ENCODE results near the gene SLC30A7.

The SLC30A7 gene

DNA sequence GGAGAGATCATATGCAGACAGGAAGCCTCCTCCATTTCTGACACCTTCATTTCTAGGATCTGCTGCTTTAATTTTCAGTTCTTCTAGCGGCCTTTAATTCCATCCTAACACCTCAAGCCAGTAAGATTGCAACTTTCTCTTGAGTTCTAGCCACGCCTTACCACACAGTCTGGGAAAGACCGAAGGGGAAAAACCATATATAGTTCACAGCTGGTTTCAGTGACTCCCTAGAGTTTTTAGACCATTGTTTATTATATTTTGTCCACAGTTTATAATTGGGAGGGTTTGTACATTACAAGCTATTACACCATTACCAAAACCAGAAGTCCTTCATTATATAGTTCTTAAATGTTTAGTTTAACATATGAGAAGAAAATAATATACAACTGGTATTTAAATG lies 92.2 kb downstream of the SLC30A7 start:
- no peak for DNase-seq

DNA sequence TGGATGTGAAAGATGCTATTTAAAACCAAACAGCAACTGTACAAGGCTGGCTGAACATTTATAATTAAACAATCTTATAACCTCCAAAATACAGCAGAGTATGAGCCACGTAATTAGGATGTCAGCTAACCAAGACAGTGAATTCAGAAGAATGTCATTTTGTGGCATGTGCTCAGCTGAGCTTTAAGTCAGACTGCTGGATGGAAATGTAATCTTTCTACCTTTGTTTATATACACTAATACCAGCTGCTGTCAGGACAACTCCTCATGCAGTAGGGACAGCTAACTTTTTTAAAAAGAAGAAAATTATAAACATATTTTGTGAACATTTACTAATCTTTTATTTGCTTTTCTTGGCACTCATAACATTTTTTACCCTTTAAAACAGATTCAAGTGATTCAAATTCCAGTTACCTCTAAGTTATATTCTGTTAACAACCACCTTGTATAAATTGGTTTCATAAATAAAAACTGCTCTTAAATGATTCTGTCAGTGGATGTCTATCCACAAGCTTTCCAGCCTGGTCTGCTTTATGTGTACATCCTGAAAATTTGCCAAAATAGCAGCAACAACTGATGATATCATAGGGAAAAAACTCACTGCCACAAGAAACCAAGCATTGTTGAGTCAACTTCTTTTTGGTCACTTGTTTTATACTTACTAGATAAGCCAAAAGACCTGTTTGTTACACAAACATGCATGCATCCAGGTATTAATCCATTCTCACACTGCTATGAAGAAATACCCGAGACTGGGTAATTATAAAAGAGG lies 93.6 kb downstream of the SLC30A7 start:
- DNase-seq = no peak

DNA sequence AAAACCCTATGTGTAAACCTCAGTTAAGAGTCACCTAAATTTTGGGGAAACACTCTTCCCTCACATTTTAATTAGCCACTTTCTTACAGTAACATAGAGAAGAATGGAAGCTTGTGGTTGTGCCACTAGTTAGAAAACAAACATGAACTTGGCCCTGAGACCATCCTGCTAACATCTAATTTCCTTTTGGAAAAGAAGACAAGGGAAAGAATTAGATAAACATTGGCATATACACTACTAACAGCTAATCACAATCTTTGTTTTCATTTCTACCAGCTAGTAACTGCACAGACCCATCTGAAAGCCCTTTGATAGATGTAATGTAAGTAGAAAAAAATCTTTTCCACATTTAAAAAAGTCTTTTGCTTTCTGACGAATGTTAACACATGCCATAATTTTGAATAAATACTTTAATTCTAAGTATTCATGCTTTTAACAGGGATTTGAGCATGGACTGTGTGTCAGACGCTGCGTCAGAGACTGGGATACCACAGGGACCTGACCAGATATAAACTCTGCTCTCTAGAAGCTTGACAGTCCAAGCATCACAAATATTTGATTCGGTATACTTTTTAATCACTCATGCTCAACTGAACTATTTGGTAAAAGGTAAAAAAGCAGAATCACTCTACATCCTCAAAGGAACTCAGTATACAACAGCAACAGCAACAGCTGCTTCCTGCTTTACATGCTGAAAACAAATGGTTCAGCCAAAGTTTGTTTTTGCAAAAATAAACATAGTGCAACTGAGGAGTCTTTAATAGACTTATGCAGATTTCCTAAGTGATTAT lies 99.5 kb downstream of the SLC30A7 start:
- peak; percentile 8 for DNase-seq

DNA sequence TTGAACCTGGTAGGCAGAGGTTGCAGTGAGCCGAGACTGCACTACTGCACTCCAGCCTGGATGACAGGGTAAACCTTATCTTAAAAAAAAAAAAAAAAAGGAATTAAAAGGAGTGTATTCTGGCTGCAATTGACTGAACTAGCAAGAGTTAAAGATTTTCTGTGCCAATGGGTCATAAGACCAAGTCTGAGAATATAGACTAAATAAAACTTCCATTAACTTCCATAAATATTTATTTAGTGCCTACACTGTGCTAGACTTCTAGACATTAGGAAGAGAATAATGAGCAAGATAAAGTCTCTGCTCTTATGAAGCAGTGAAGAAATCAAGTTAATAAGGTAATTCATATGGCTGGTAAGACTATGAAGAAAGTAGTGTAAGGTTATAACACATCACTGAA lies 102.5 kb downstream of the SLC30A7 start:
- no peak for DNase-seq

DNA sequence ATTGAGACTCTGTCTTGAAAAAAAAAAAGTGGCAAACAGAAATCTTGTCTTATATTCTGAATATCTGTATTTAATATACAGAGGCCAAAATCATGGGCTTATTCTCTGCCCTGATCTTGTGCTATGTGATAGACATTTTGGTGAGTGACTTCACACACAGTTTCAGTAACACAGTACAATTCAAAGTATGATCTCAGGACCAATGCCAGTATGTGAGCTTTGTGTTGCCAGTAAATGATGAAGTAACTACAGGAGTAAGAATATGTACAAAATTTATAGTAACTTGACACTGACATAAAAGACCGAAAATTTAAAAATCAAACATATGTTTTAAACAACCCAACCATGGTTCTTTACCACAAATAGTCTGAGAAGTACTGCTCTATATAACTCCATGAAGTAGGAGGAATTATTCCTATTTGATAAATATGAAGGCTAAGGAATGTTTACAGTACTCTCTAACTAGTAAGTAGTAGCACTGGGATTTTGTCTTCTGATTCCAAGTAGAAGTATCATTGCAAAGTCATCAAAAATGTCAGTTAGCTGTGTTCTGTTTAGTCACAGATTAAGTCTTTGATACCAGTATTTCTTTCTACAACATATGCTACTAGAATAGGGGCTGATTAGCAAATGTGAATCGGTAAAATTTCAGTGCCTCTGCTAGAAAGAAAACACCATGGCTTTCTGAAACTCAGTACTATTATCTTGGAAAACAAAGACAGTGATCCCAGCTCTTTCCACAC lies 104.4 kb downstream of the SLC30A7 start:
- no peak for DNase-seq

DNA sequence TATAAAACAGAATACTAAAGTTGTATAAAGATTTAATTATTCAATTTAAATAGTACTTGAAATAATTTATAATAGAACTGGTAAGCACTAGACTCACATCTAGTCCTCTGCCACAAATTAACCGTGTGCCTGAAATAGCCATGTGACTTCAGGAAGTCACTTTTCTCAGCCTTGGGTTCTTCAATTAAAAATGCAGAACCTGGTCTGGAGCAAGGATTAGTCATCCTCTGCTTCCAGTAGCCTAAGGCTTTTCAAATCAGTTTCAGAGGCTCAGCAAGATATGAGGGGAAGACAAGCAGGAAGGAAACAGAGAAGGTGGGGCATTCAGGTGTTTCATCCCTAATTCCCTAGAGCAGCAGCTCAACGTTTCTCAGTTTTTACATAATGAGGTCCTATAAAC lies 106.7 kb downstream of the SLC30A7 start:
- peak; percentile 12 for DNase-seq

DNA sequence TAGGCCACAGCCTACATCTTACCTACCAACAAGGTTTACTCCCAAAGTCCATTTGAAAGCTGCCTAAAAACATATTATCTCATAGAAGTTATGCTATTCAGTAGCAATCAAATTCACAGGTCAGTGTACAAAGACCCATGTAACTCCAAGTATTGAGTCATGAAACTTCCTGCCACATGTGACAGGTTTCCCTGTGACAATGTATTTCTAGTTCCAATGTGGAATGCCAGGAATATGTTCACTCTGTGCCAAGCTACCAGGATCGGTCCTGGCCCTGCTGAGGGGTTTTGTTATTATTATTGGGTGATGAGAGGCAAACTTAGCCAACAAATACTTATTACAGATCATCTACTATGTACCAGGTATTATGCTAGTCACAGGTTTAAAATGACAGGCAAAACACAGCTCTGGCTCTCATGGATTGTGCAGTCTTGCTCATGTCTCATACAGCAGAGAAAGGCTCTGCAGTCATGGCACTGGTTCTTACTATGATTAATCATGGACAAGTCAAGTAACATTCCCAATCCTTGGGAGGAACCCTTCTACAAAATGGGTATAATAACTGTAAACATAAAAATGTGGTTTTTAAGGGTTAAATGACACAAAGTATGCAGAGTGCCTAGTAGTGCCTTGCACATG lies 107.2 kb downstream of the SLC30A7 start:
- no peak for DNase-seq

DNA sequence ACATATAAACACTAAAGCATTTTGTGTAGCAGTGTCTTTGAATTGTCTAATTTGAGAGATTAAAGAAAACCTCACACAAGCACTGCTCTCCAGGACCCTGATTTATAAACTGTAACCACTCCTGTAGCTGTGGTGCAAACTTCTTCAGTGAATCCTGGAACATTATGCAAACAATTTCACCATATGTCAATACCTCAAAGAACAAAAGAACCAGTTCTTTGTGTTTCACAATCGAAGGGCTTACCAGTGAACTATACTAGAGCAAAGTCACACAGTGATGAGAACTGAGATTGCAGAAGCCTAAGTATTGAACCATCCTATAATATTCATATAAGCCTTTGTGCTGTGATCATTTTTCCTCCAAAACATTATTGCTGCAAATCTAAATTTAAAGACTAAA lies 108.2 kb downstream of the SLC30A7 start:
- no peak for DNase-seq

DNA sequence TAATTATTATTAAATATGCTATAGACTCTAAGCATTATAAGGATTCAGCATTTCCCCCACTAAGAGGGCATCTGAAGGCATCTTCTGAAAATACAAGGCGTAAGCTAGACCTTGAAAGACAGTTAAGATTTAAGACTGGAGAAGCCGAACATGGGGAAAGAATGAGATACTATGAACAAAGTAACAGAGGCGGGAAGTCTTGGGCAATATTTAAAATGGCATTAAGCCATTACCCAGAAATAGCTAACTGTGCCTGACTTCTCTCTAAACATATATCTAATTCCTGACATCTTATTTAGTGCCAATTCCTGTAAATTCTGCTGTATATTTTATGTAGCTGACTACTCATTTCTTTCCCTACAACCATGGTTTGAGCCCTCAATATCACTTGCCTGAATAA lies 108.8 kb downstream of the SLC30A7 start:
- DNase-seq = no peak

DNA sequence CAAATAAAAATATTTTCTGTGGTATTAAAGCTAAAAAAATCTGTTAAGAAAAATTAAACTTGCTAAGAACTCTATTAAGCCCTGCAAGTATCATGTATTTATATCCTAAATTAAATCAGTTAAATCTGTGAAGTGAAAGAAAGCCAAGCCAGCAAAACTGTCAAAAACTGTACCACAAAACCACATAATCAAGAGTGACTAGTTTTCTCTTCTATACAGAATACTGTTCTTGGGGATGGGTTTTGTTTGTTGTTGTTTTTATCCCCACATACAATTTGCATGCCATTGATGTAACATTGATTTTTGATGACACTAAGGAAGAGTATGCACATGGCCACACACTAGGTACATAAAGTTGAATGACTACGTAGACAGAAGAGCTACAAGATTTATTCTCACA lies 109.3 kb downstream of the SLC30A7 start:
- DNase-seq = no peak

DNA sequence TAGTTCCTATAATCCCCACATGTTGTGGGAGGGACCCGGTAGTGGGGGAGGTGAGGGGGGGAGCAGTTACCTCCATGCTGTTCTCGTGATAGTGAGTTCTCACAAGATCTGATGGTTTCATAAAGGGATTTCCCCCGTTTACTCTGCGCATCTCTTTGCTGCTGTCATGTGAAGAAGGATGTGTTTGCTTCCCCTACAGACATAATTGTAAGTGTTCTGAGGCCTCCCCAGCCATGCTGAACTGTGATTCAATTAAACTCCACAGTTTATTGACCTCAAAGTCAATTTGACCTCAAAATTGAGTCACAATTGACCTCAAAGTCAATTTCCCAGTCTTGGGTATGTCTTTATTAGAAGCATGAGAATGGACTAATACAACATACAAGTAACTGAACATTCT lies 110.0 kb downstream of the SLC30A7 start:
- DNase-seq = peak; percentile 19

DNA sequence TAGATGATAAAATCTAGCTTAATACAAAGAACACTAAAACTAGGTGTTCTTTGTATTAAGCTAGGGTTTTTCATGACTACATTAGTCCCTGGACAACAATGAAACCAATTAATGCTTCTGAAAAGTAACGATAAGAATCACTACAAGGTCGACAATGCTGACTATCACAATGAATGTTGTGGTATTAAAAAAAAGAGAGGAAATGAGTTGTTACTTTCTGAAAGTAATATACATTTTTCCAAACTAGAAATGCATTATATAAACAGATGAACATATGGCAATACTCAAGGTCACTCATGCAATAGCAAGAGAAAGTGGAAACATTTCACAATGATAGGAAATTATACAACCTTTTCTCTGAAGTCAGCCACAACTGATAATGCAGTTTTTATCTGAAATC lies 110.7 kb downstream of the SLC30A7 start:
- DNase-seq = no peak

DNA sequence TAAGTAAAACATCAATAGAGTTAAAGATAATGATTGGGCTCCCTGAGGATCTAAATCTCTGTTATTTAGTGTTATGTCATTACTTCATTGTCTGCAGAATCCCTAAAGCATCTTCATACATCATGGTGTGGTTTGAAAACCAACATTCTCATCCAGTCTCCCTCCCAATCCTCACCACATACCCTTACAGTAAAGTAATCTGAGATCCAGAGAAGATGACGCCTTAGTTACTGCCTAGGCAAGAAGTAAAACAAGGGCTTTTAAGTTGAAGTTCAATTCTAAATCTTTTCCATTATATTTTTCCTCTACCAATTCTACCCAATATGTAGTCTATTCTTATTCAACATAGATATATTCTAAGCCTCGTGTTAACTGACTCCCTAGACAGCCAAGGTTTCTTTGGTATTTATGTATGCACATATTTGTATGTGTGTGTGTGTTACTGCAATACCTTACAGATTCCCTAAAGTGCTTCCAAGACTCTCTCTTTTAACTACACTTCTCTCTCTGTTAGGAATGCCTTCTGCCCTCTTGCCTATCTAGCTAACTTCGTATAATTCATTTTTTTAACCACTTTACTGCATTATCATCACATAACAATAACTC lies 112.4 kb downstream of the SLC30A7 start:
- DNase-seq = no peak

DNA sequence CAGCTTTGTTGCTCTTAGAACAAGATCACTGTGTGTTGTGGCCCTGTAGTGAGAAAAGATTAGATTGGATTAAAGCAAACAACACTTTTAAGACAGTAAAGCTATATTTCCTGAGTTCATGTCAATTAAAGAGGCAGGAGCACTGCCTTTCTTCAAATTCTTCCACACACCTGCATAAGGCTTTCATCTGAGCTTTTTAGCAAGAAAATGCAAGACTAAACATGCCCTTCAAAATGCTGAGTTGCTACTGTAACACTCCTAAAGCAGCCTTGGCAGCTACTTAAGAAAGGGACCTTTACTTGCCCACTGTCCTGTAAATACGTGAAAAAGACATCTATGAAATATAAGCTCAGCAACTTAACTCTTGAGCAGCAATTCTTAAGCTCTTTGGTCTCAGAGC lies 117.9 kb downstream of the SLC30A7 start:
- no peak for DNase-seq

DNA sequence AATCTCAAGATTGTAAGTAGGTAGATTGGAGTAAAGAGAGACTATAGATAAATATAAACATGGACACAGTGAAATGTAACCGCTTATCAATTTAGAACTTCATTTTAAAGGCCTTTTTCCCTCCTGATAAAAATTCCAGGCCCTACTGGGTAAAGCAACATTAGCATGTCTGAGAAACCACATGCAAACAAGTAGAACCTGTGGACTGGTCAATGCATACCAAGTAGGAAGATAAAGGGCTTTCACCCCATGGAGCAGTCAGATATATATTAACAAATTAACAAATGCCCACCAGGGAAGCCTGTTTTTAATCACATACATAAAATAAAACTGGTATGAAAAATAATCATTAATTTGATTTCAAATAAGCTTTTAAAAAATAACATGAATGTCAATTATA lies 121.6 kb downstream of the SLC30A7 start:
- no peak for DNase-seq

DNA sequence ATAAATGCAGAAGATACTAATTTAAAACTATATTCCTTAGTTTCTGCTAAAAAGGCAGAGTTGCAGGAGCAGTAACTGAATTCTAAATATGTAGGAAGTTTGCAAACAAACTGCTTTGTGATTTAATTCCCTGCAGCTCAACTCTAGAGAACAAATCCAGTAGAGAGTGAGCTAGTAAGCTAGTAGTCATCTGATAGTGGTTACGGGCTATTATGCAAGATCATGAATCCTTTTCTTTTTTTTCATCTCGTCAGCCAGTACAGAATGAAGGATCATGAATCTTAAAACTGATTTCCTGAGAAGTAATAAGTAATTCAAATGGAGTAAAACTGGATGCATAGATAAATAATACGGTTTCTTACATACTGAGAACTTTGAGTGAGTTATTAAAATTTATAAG lies 126.4 kb downstream of the SLC30A7 start:
- no peak for DNase-seq

DNA sequence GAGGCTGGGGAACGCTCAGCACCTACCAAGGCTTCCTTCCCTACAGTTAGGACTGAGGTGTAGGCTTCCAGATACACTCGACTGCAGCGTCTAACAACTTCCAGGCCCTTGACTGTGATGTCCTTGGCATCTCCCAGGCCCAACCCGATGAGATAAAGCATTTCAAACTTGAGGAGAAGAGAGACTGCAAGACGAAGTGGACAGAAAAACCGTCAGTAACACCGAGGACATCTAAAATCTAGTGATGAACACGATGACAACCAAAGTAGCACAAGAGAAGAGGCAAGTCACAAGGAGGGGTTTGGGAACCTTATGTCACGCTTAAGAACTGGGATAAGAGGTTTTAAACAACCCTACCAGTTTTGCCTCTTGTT lies 129.4 kb downstream of the SLC30A7 start:
- peak; percentile 24 for DNase-seq

DNA sequence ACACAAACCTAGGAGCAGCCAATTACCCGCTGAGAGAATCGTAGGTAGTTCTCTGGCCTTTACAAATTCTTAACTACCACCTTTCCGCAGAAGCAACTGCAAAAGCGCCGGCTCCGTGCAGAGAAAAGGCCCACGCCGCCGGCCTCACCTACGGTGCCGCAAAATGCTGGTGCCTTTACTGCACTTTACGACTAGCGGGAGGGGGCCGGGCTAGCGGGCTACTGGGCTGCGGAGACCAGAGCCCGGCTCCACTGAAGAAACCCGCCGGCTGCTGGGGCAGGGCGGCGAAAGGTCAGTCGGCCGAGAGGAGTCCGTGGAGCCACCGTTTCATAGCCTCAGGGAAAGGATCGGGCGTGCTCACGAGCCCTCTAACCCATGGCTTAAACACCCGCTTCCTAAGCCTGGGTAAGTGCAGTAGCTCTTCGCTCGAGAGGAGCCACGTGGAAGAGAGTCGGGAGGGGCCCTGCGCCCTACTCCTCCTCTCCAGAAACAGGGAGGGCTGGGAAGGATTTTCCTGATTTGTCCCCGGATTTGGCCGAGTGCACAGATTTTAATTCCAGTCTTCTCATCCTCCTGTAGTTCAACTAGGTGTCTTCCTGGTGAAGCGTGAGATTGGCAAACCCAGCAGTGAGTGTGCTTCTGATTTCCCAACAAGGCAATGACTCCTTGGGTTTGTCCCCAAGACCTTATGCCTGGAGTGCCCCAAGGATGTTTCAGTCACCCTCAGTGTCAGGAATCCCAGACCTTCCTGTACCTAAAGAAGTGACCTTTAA lies 130.0 kb downstream of the SLC30A7 start, which contains the start of gene DPH5:
Gene DPH5, minus strand, starts transcription at position 128 of the 773 bp plus-strand sequence. CDS start 341 bp downstream, outside the sequence.
- DNase-seq = peak; percentile 89

DNA sequence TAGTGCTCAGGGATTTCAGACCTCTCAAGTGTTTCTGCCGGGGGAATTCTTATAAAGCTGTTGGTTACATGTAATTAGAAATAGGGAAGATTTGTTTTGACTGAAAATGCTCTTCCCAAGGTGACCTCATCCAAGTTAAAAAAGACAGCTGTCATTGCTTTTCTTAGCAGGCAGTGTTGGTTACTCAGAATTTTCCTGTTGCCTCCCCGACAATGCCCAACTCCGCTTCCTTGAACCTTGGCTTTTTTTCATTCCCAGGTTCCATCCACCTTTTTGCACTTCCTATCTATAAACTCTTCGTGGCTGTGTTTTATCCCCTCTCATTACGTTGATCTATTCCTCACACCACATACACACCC lies 130.5 kb downstream of the SLC30A7 start:
- no peak for DNase-seq

DNA sequence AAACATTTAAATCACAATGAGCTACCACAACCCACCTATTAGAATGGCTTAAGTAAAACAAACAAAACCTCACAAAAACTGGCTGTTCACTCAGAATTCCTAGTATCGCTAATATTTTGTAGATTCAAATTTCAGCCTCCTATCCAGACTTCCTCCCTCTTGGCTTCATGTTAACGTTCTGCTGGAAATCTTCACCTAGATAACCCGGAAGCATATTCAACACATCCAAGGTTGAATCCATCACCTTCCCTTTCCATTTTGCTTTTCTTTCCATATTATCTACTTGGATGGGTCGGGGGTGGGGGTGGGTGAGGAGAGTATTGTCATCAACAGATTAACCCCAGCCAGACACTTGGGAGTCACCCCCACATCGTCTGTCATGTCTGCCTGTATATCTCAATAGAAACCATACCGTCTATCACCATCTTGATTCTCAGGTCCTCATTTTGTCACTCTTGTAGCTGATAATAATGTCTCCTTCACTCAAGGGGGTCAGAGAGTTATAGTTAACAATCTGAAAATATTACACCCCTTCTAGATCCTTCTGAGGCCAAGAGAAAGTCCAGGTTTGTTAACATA lies 131.4 kb downstream of the SLC30A7 start:
- no peak for DNase-seq

DNA sequence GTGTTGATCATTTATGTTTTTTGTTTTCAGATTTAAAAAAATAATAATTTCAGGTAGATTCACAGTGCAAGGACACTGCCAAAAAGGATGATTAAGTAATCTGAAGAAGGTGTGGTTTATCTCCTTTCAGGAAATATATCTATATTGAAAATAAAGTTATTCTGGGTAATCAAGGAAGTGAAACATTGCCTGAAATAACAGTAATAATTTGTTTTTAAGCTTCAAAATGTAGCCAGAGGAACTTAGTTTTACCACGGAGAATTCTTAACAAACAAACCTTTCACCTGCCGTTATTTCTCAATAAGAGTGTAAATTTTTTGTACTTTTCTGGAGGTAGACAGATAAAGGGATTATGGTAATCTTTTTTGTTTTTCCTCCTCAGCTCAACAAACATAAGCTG lies 132.6 kb downstream of the SLC30A7 start:
- DNase-seq = no peak

DNA sequence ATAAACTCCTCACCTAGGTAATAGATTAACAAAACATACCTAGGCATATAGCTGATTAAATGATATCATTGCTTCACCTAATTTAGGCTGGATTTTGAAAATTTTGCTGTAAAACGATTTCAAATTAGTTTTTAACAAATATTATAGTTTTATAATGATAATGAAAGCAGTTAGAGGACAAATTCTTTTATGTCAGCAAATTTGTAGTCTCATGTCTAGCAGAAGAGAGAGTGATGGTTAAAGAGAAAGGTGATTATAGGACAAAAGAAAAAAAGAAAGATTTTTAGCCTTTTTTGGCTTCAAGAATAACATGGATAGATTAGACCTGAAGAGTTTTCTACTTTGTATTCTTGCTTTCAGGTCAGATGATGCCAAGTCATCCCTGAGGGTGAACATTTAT lies 133.3 kb downstream of the SLC30A7 start:
- DNase-seq = no peak

Data from CD4-positive, alpha-beta T cell treated with Interleukin-17A for 4 hours (primary cell).